Osteoblast (primary cell): Measurements from ENCODE around the gene CDH4. TPM values are rescaled to one million over a fixed set of nuclear protein-coding genes. Genes with fewer than 3 reads are reported as not detected.

Experiments
- DNase-seq: peaks from one replicate; pipeline ENCODE4 v3.0.0; 2011; ENCODE audit warnings: low spot score, mixed read lengths; ENCODE audit not compliant: insufficient read length; ENCODE audit errors: missing footprints
- H2AFZ ChIP-seq: 2 replicates; pipeline ENCODE4 v1.6.0; 2011; ENCODE audit warnings: mild to moderate bottlenecking, low read length
- H3K27ac ChIP-seq: 2 replicates; pipeline ENCODE4 v1.5.1; 2011; ENCODE audit warnings: mild to moderate bottlenecking, low read depth, low read length, moderate library complexity
- H3K27me3 ChIP-seq: 2 replicates; pipeline ENCODE4 v1.6.0; 2012; ENCODE audit warnings: mild to moderate bottlenecking, control low read depth, inconsistent platforms, low read length, moderate library complexity; ENCODE audit not compliant: insufficient read depth
- H3K36me3 ChIP-seq: 2 replicates; pipeline ENCODE4 v1.5.1; 2011; ENCODE audit warnings: mild to moderate bottlenecking, low read length, control low read depth, moderate library complexity; ENCODE audit not compliant: insufficient read depth
- H3K4me1 ChIP-seq: 2 replicates; pipeline ENCODE4 v1.5.1; 2011; ENCODE audit warnings: mild to moderate bottlenecking, low read length, control low read depth, moderate library complexity; ENCODE audit not compliant: insufficient read depth
- H3K4me2 ChIP-seq: 2 replicates; pipeline ENCODE4 v1.6.0; 2011; ENCODE audit warnings: mild to moderate bottlenecking, low read length; ENCODE audit not compliant: insufficient read depth
- H3K4me3 ChIP-seq: fragments of 200-600 bp; sonication (generic); 3 replicates; pipeline ENCODE4 v1.5.1; 2012; ENCODE audit warnings: mild to moderate bottlenecking, low read length, inconsistent platforms; ENCODE audit not compliant: insufficient read depth
- H3K79me2 ChIP-seq: 2 replicates; pipeline ENCODE4 v1.6.0; 2012; ENCODE audit warnings: mild to moderate bottlenecking, low read length, control low read depth, inconsistent platforms; ENCODE audit not compliant: insufficient read depth
- H3K9me3 ChIP-seq: 2 replicates; pipeline ENCODE4 v1.5.1; 2011; ENCODE audit warnings: low read depth, low read length, control low read depth
- H4K20me1 ChIP-seq: 2 replicates; pipeline ENCODE4 v1.6.0; 2012; ENCODE audit warnings: mild to moderate bottlenecking, low read length, control low read depth; ENCODE audit not compliant: insufficient read depth
- total RNA-seq: library from RNA; depleted of rRNA; stranded (reverse); fragments of >200 nt; gene quantifications from 2 replicates; pipeline ENCODE4 v1.2.3, GENCODE V29; 2012
- TF ChIP-seq, protein P1 (sequence below): IDR thresholded peaks from 2 replicates; pipeline ENCODE4 v1.5.1; 2011; ENCODE audit warnings: mild to moderate bottlenecking, low read depth, low read length, moderate library complexity; ENCODE audit errors: extremely low read depth

Gene CDH4
- total RNA-seq, 1 donor, result 1.1 TPM

DNA sequence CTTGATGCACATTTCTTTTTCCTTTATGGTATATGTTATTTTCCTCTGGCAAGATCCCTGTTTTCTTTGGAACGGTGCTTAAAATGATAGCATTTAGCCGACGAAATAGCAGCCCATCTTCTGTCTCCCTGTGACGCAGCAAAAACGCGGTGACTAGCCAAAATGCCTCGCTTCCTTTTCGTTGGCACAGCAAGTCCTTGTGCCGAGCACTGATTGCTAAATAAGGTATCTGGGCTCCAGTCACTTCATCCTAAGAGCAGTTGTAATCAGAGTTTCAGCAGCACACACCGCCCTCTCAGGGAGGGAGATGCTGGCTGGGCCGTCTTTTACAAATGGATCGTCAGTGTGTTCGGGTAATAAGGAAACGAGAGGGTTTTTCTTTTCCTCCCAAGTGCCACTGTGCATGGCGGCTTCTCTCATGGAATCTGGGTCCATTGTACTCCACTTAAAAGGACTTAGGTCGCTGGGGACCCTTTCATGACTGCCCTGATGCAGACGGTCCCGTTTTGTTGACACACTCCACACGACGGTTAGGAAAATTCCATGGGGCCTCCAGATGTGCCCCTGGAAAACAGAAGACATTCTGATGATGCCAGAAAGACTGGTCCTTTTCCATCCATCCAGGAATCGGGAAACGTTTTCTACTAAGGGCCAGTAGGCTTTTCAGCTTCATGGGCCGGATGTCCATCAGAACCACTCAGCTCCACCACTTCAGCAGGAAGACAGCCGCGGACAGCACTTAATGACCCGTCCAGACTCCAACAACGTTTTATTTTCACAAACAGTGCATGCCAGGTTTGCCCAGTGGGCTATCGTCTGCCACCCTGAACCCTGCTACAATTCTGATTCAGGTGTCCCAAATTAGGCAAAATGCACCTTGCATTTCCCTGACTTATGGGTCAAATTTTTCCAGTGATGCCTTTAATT lies 185.5 kb downstream of the CDH4 start:
- no peak for DNase-seq
- Histone ChIP-seq H3K27me3 (peaks cover 7% of the 10 kb centered on the region), H3K27ac (peak overlapping the region; percentile 80), H3K9me3 (no peaks in the 10 kb centered on the region), H3K4me3 (peak overlapping the region; percentile 30), H2AFZ (peak overlapping the region; percentile 8), H4K20me1 (no peaks in the 10 kb centered on the region), H3K79me2 (no peaks in the 10 kb centered on the region), H3K4me2 (peak overlapping the region; percentile 50), H3K36me3 (no peaks in the 10 kb centered on the region), H3K4me1 (peaks cover 16% of the 10 kb centered on the region)
- TF ChIP-seq, protein P1, sequence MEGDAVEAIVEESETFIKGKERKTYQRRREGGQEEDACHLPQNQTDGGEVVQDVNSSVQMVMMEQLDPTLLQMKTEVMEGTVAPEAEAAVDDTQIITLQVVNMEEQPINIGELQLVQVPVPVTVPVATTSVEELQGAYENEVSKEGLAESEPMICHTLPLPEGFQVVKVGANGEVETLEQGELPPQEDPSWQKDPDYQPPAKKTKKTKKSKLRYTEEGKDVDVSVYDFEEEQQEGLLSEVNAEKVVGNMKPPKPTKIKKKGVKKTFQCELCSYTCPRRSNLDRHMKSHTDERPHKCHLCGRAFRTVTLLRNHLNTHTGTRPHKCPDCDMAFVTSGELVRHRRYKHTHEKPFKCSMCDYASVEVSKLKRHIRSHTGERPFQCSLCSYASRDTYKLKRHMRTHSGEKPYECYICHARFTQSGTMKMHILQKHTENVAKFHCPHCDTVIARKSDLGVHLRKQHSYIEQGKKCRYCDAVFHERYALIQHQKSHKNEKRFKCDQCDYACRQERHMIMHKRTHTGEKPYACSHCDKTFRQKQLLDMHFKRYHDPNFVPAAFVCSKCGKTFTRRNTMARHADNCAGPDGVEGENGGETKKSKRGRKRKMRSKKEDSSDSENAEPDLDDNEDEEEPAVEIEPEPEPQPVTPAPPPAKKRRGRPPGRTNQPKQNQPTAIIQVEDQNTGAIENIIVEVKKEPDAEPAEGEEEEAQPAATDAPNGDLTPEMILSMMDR, result no peak

DNA sequence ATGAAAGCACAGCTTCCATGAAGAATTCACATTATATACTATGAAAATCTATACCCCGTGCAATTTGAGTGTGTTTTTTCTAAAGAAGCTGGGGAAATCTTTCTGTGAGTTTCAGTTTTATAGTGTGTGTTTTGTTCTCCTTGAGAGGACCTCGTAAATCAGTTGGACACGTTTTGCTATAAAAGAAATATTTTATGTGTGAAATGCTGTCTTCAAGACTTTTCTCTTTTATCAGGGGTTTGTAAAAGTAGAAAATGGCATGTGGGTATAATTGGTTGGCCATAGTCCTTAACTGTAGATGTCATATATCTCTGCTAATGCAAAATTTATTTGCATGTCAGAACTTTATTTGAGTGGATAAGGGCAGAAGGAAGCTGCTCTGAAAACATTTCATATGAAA lies 186.2 kb downstream of the CDH4 start:
- no peaks in the 10 kb centered on the region for H3K79me2 ChIP-seq

DNA sequence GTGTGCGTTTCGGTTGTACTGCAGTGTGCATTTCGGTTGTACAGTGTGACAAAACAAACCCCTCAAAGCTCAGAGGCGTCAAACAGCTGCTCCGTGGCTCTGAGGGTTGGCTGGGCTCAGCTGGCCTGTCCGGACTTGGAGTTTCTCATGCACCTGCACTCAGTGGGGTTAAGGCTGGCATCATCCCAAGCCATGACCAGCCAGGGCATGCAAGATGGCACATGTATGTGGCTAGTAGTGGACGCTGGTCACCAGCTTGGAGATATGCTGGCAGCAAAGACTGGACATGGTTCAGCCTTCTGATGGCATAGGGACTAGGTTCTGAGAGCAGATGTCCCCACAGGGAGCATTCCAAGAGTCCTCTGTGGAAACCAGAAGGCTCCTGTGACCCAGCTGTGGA lies 187.2 kb downstream of the CDH4 start:
- TF ChIP-seq, protein P1, result no peak
- no peaks in the 10 kb centered on the region for H3K27me3 ChIP-seq
- H3K4me3 ChIP-seq, result no peak overlapping the region
- H3K4me2 ChIP-seq, result no peak overlapping the region
- H3K9me3 ChIP-seq, result no peaks in the 10 kb centered on the region
- H4K20me1 ChIP-seq, result no peaks in the 10 kb centered on the region
- no peak for DNase-seq
- no peak overlapping the region for H2AFZ ChIP-seq
- no peaks in the 10 kb centered on the region for H3K36me3 ChIP-seq
- peaks cover 16% of the 10 kb centered on the region for H3K4me1 ChIP-seq
- H3K79me2 ChIP-seq, result no peaks in the 10 kb centered on the region
- no peak overlapping the region for H3K27ac ChIP-seq

More for the DNA sequence above, 186.2 kb downstream of the CDH4 start:
- TF ChIP-seq, protein P1, result no peak
- no peaks in the 10 kb centered on the region for H3K36me3 ChIP-seq
- no peaks in the 10 kb centered on the region for H3K9me3 ChIP-seq
- H3K4me1 ChIP-seq, result peaks cover 16% of the 10 kb centered on the region
- H3K4me2 ChIP-seq, result no peak overlapping the region
- peaks cover 6% of the 10 kb centered on the region for H3K27me3 ChIP-seq
- DNase-seq, result no peak
- H4K20me1 ChIP-seq, result no peaks in the 10 kb centered on the region
- H3K27ac ChIP-seq, result no peak overlapping the region
- no peak overlapping the region for H3K4me3 ChIP-seq
- H2AFZ ChIP-seq, result no peak overlapping the region

DNA sequence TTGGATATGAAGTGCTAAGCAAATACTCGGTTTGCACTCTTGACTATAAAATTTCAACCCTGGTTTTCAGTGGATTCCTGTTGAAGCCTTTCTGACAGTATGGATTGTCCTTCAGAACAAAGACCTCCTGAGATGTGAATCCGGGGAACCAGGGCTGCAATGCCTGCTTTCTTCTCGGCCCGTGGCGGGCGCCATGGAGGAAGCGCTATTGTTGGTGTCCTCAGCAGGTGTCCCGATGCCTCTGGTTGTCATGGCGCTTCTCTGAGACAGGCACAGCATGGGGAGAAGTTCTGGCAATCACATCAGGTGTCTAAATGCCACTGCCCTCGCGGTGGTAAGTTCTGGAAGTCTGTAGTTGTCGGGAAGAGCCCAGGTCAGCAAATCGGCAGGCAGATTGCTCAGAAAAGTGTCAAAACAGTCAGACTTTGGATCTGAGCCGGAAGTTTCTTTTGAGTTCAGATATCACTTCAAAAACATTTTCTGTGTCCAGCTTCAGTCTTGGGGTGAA lies 188.5 kb downstream of the CDH4 start:
- Histone ChIP-seq H3K4me3 (no peak overlapping the region), H3K4me1 (peaks cover 13% of the 10 kb centered on the region), H3K4me2 (no peak overlapping the region), H3K79me2 (no peaks in the 10 kb centered on the region), H3K9me3 (no peaks in the 10 kb centered on the region), H3K27ac (no peak overlapping the region), H4K20me1 (no peaks in the 10 kb centered on the region), H3K36me3 (no peaks in the 10 kb centered on the region), H2AFZ (no peak overlapping the region), H3K27me3 (no peaks in the 10 kb centered on the region)
- TF ChIP-seq, protein P1, result no peak
- DNase-seq, result no peak
